ENCODE results near the gene SYNPO2L. TPM values are rescaled to one million over a fixed set of nuclear protein-coding genes. Genes with fewer than 3 reads are reported as not detected.
A peak's percentile ranks its signal among the peaks of the same experiment; 100 is the strongest.

Gene SYNPO2L
- total RNA-seq, 1 donor from 2014 or later, result 0.05 TPM

GRCh38 chr10:73644015-73644743 lies 11.7 kb downstream of the SYNPO2L start:
- no peaks in the 10 kb centered on the region for H3K36me3 Mint-ChIP-seq (ENCODE audit: low read depth)
- H3K4me1 Mint-ChIP-seq, result peaks cover 18% of the 10 kb centered on the region
- peak overlapping the region; percentile 53 for H3K4me3 Mint-ChIP-seq

GRCh38 chr10:73643362-73643761 lies 12.5 kb downstream of the SYNPO2L start:
- no peaks in the 10 kb centered on the region for H3K9me3 Mint-ChIP-seq
- H3K27ac Mint-ChIP-seq, result no peak overlapping the region
- H3K36me3 Mint-ChIP-seq (ENCODE audit: low read depth), result no peaks in the 10 kb centered on the region
- no peak overlapping the region for H3K4me3 Mint-ChIP-seq
- peaks cover 7% of the 10 kb centered on the region for H3K27me3 Mint-ChIP-seq
- peaks cover 18% of the 10 kb centered on the region for H3K4me1 Mint-ChIP-seq
- intact Hi-C loops (cut with micrococcal nuclease), result loop anchor here (5.0 kb wide), 1 partner anchor 381 kb away; no protein-coding TSS in a partner anchor
- DNase-seq, result no peak

More at GRCh38 chr10:73644015-73644743, 11.7 kb downstream of the SYNPO2L start:
- peak; percentile 84 for DNase-seq
- no peaks in the 10 kb centered on the region for H3K9me3 Mint-ChIP-seq
- intact Hi-C loops (cut with micrococcal nuclease), result loop anchor here (1.0 to 5.0 kb wide), 2 partner anchors 115 to 382 kb away; no protein-coding TSS in a partner anchor
- peak overlapping the region; percentile 30 for H3K27ac Mint-ChIP-seq
- H3K27me3 Mint-ChIP-seq, result peaks cover 7% of the 10 kb centered on the region

- Mint-ChIP-seq H3K27me3 (peaks cover 9% of the 10 kb centered on the region), H3K27ac (no peak within 1 kb of the TSS), H3K4me3 (no peak within 1 kb of the TSS), H3K9me3 (no peaks in the 10 kb centered on the region), H3K4me1 (peaks cover 18% of the 10 kb centered on the region), H3K36me3 (ENCODE audit: low read depth) (no peaks in the 10 kb centered on the region)
- intact Hi-C loops (cut with micrococcal nuclease), result loop anchor here (5.0 kb wide), 1 partner anchor 379 kb away; no protein-coding TSS in a partner anchor
- DNase-seq, result no peak
Measured at GRCh38 chr10:73641328-73642060, 14.3 kb downstream of the SYNPO2L start, which contains the start of gene MYOZ1. MYOZ1 (minus strand) TSS chr10:73641474; CDS start chr10:73640017, 1,457 bp downstream.

- H3K36me3 Mint-ChIP-seq (ENCODE audit: low read depth), result no peaks in the 10 kb centered on the region
- no peak for DNase-seq
- peaks cover 4% of the 10 kb centered on the region for H3K27me3 Mint-ChIP-seq
- no peak overlapping the region for H3K4me3 Mint-ChIP-seq
- no peak overlapping the region for H3K27ac Mint-ChIP-seq
- intact Hi-C loops (cut with micrococcal nuclease), result no loop called here
- peaks cover 8% of the 10 kb centered on the region for H3K4me1 Mint-ChIP-seq
- H3K9me3 Mint-ChIP-seq, result no peaks in the 10 kb centered on the region
Measured at GRCh38 chr10:73639286-73639685, 16.5 kb downstream of the SYNPO2L start.

GRCh38 chr10:73635781-73636180 lies 20.0 kb downstream of the SYNPO2L start:
- intact Hi-C loops (cut with micrococcal nuclease), result no loop called here
- H3K27me3 Mint-ChIP-seq, result peaks cover 6% of the 10 kb centered on the region
- no peaks in the 10 kb centered on the region for H3K4me1 Mint-ChIP-seq
- H3K4me3 Mint-ChIP-seq, result no peak overlapping the region
- H3K36me3 Mint-ChIP-seq (ENCODE audit: low read depth), result no peaks in the 10 kb centered on the region
- H3K9me3 Mint-ChIP-seq, result no peaks in the 10 kb centered on the region
- no peak for DNase-seq
- H3K27ac Mint-ChIP-seq, result no peak overlapping the region

GRCh38 chr10:73634421-73634820 lies 21.4 kb downstream of the SYNPO2L start:
- no peak overlapping the region for H3K27ac Mint-ChIP-seq
- no peaks in the 10 kb centered on the region for H3K4me1 Mint-ChIP-seq
- H3K27me3 Mint-ChIP-seq, result peaks cover 6% of the 10 kb centered on the region
- H3K9me3 Mint-ChIP-seq, result no peaks in the 10 kb centered on the region
- DNase-seq, result no peak
- no peaks in the 10 kb centered on the region for H3K36me3 Mint-ChIP-seq (ENCODE audit: low read depth)
- H3K4me3 Mint-ChIP-seq, result no peak overlapping the region
- intact Hi-C loops (cut with micrococcal nuclease), result no loop called here

GRCh38 chr10:73629165-73629564 lies 26.7 kb downstream of the SYNPO2L start:
- DNase-seq, result no peak
- intact Hi-C loops (cut with micrococcal nuclease), result loop anchor here (5.0 kb wide), 3 partner anchors 113 to 272 kb away; partner anchors contain the start of genes ANXA7, CFAP70 and SEC24C
- peaks cover 16% of the 10 kb centered on the region for H3K4me1 Mint-ChIP-seq
- peaks cover 3% of the 10 kb centered on the region for H3K36me3 Mint-ChIP-seq (ENCODE audit: low read depth)
- H3K9me3 Mint-ChIP-seq, result no peaks in the 10 kb centered on the region
- no peak overlapping the region for H3K27ac Mint-ChIP-seq
- H3K27me3 Mint-ChIP-seq, result peaks cover 3% of the 10 kb centered on the region
- no peak overlapping the region for H3K4me3 Mint-ChIP-seq

GRCh38 chr10:73628405-73628804 lies 27.4 kb downstream of the SYNPO2L start:
- Mint-ChIP-seq H3K36me3 (ENCODE audit: low read depth) (peaks cover 3% of the 10 kb centered on the region), H3K27ac (no peak overlapping the region), H3K9me3 (no peaks in the 10 kb centered on the region), H3K4me1 (peaks cover 16% of the 10 kb centered on the region), H3K27me3 (no peaks in the 10 kb centered on the region), H3K4me3 (no peak overlapping the region)
- DNase-seq, result no peak
- intact Hi-C loops (cut with micrococcal nuclease), result loop anchor here (5.0 kb wide), 3 partner anchors 114 to 271 kb away; partner anchors contain the start of genes ANXA7, CFAP70 and SEC24C

- no peak for DNase-seq
- H3K27ac Mint-ChIP-seq, result no peak overlapping the region
- peak overlapping the region; percentile 96 for H3K4me3 Mint-ChIP-seq
Measured at GRCh38 chr10:73627300-73627699, 28.5 kb downstream of the SYNPO2L start.

GRCh38 chr10:73625884-73626752 lies 29.7 kb downstream of the SYNPO2L start:
- H3K27ac Mint-ChIP-seq, result peak overlapping the region; percentile 96
- peak; percentile 98 for DNase-seq
- H3K9me3 Mint-ChIP-seq, result no peaks in the 10 kb centered on the region
- H3K4me3 Mint-ChIP-seq, result peak overlapping the region; percentile 96
- peaks cover 3% of the 10 kb centered on the region for H3K36me3 Mint-ChIP-seq (ENCODE audit: low read depth)
- no peaks in the 10 kb centered on the region for H3K27me3 Mint-ChIP-seq
- intact Hi-C loops (cut with micrococcal nuclease), result loop anchor here (1.0 to 5.0 kb wide), 5 partner anchors 116 to 379 kb away; partner anchors contain the start of genes ANXA7, CFAP70, DNAJC9 and PPP3CB
- H3K4me1 Mint-ChIP-seq, result peaks cover 16% of the 10 kb centered on the region

More at GRCh38 chr10:73627300-73627699, 28.5 kb downstream of the SYNPO2L start:
- intact Hi-C loops (cut with micrococcal nuclease), result loop anchor here (5.0 kb wide), 3 partner anchors 115 to 270 kb away; partner anchors contain the start of genes ANXA7, CFAP70 and SEC24C
- H3K27me3 Mint-ChIP-seq, result no peaks in the 10 kb centered on the region
- H3K4me1 Mint-ChIP-seq, result peaks cover 16% of the 10 kb centered on the region
- peaks cover 3% of the 10 kb centered on the region for H3K36me3 Mint-ChIP-seq (ENCODE audit: low read depth)
- no peaks in the 10 kb centered on the region for H3K9me3 Mint-ChIP-seq

- H3K4me1 Mint-ChIP-seq, result peaks cover 16% of the 10 kb centered on the region
- peak overlapping the region; percentile 96 for H3K4me3 Mint-ChIP-seq
- H3K9me3 Mint-ChIP-seq, result no peaks in the 10 kb centered on the region
- no peaks in the 10 kb centered on the region for H3K27me3 Mint-ChIP-seq
- peaks cover 3% of the 10 kb centered on the region for H3K36me3 Mint-ChIP-seq (ENCODE audit: low read depth)
- H3K27ac Mint-ChIP-seq, result peak overlapping the region; percentile 96
- DNase-seq, result no peak
- intact Hi-C loops (cut with micrococcal nuclease), result loop anchor here (1.0 to 5.0 kb wide), 5 partner anchors 117 to 378 kb away; partner anchors contain the start of genes ANXA7, CFAP70, DNAJC9 and PPP3CB
Measured at GRCh38 chr10:73625004-73625883, 30.6 kb downstream of the SYNPO2L start.

GRCh38 chr10:73623056-73623455 lies 32.8 kb downstream of the SYNPO2L start:
- H3K27me3 Mint-ChIP-seq, result no peaks in the 10 kb centered on the region
- H3K9me3 Mint-ChIP-seq, result no peaks in the 10 kb centered on the region
- H3K27ac Mint-ChIP-seq, result no peak overlapping the region
- H3K4me3 Mint-ChIP-seq, result no peak overlapping the region
- intact Hi-C loops (cut with micrococcal nuclease), result no loop called here
- H3K36me3 Mint-ChIP-seq (ENCODE audit: low read depth), result peaks cover 3% of the 10 kb centered on the region
- DNase-seq, result no peak
- H3K4me1 Mint-ChIP-seq, result peaks cover 16% of the 10 kb centered on the region
